GM18868 (cell line): ENCODE data around the gene PLIN4.
"Not testable (repeated sequence)": the region's sequence is repeated elsewhere in the genome, so short reads cannot be mapped to it uniquely, and the experiment has no call there.

Experiments
- ATAC-seq: cut with Tn5 transposase; IDR thresholded peaks from one replicate; pipeline ENCODE4 v1.9.1; 2021; ENCODE audit warnings: mild to moderate bottlenecking, moderate library complexity; ENCODE audit not compliant: unreplicated experiment

Gene PLIN4

DNA sequence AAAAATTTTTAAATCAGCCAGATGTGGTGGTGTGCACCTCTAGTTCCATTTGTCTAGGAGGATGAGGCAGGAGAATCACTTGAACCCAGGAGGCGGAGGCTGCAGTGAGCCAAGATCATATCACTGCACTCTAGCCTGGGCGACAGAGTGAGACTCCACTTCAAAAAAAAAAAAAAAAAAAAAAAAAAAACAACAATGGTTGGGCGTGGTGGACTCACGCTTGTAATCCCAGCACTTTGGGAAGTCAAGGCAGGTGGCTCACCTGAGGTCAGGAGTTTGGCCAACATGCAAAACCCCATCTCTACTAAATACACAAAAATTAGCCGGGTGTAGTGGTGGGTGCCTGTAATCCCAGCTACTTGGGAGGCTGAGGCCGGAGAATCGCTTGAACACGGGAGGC is 9.1 kb upstream of the PLIN4 start:
- not testable (repeated sequence) for ATAC-seq

DNA sequence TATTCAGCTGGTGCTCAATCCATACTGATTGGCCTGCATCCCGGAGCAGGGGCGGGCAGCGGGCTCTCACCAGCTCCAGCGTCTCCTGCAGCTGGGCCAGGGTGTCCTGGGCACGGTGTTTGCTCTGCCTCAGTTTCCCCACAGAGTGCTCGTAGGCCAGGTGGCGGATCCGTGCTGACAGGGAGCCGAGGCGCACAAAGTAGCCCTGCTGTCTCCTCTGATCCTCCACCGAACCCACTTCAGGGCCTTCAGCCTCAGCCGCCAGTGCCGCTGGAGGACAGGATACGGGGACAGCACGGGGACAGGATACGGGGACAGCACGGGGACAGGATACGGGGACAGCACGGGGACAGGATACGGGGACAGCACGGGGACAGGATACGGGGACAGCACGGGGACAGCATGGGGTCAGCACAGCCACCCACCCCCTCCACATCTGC is 7.3 kb upstream of the PLIN4 start:
- ATAC-seq: no peak

DNA sequence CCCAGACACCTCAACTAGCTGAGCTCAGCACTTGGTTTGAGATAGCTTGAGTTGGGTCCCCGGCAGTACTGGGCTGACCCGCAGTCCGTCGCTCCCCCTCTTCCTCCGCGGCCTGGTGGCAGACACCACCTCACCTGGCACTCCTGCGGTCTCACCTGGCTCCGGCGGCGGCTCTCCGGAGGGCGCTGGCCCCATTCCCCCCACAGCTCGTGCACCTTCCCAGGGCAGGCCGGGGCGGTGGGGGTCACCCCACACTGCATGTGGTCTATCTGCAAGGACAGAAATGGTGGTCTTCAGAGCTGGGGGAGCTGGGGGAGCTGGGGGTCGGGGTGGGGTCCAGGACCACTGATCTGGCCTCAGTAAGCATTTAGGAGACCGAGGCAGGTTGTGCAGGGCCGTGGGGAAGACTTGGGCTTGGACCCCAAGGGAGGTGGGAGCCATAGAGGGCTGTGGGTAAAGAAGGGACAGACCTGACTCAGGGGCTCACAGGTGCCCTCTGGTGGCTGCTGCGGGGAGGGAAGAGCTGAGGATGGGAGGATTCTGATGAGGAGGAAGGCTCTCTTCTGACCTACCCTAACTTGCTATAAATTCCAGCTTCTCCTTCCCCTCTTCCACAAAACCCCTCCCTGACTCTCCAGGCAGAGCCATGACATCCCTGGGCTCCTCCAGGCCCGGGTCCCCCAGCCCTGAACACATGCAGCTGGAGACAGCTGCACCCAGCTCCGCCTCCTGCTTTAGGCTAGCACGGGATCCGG is 6.7 kb upstream of the PLIN4 start:
- no peak for ATAC-seq

DNA sequence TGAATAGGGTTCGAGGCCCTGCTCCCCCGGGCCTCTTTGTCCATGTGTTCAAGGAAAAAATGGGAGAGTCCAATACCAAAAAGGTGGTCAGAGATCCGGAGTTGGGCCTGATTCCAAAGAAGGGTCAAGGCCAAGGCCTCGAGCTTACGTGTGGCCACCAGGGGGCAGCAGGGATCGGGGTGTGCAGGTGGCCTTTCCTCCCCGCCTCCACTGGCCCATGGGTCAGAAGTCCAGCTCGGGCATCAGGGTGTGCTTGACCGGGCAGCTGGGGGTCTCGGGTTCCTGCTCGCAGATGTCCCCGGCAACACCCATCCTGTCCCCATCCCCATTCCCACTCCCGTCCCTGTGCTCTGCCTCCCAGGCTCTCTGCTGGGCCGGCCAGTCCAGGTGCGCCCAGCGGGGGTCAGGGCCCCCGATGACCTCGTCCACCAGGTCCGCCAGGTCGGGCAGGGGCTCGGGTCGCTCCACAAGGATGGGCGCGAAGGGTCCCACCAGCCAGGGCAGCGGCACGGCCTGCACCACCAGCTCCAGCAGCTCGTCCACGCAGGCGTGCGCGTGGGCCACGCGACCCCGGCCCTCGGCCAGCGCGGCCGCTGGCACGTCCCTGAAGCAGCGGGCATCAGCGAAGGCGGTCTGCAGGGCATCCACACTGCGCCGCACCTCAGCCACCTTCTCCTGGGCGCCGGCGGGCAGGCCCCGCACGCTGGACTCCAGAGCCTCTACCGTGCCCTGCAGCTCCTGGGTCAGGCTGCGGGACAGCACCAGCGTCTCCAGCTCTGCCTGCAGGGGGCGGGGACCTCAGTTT is 5.2 kb upstream of the PLIN4 start:
- ATAC-seq: no peak

DNA sequence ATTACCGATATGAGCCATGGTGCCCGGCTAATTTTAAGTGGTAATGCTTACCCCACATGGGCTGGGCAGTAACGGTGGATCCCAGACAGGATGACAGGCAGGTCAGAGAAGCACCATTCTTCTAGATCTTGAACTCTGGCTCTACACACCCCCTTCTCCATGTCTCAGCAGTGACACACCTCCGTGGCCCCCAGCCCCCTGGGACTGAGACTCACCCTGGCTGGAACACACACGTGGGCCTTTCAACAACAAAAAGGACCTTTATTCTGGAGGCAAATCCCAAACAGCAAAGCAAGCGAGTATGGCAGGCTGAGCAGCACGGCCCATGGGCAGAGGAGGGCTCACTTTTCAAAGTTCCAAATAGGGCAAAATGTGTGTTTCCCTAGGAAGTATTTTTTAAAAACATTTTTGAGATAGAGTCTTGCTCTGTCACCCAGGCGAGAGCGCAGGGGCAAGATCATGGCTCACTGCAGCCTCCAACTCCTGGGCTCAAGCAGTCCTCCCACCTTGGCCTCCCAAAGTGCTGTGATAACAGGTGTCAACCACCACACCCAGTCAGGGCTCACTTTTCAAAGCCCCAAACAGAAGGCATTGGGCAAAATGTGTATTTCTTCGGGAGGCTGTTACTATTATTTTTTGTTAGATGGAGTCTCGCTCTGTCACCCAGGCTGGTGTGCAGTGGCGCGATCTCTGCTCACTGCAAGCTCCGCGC is 4.2 kb upstream of the PLIN4 start:
- no peak for ATAC-seq

DNA sequence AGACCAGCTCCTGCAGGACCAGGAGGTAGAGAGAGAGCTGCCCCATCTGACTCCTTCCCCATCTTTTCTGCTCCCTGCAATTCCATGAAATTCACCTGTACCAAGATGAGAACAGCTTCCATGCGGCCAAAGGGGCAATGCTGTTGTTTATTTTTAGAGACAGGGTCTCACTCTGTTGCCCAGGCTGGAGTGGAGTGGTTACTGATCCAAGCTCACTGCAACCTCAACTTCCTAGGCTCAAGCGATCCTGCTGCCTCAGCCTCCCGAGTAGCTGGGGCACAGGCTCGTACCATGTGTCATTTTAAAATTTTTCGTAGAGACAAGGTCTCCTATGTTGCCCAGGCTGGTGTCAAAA is 3.6 kb upstream of the PLIN4 start:
- ATAC-seq: no peak

DNA sequence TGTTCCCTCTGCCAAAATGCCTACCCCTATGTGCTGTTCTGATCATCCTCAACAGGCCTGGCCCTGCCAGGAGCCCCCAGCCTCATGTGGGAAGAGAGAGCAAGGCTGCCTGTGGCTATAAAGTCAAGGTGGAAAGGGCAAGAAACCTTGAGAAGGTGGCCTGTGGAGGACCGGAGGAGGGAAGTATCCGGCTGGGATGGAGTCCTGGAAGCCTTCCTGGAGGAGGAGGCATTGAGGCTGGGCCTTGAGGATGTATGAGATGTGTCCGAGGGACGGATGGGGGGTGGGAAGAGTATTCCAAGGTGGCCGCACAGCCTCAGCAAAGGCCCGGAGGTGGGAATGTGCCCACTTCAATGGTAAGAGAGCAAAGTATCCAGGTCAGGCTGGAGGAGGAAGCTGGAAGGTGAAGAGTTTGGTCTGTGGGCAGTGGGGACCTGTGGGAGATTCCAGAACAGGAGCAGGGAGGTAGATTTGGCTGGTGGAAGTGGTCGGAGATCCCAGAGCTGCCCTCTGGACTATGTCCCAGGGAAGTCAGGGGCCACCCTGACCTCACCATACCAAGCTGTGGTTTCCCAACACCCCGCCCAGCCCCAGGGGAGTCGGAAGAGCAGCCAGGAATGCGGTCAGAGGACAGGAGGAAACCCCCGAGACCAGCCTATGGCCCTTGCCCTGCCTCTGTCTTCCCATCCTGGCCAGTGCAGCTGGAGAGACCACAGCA is 3.0 kb upstream of the PLIN4 start:
- no peak for ATAC-seq

DNA sequence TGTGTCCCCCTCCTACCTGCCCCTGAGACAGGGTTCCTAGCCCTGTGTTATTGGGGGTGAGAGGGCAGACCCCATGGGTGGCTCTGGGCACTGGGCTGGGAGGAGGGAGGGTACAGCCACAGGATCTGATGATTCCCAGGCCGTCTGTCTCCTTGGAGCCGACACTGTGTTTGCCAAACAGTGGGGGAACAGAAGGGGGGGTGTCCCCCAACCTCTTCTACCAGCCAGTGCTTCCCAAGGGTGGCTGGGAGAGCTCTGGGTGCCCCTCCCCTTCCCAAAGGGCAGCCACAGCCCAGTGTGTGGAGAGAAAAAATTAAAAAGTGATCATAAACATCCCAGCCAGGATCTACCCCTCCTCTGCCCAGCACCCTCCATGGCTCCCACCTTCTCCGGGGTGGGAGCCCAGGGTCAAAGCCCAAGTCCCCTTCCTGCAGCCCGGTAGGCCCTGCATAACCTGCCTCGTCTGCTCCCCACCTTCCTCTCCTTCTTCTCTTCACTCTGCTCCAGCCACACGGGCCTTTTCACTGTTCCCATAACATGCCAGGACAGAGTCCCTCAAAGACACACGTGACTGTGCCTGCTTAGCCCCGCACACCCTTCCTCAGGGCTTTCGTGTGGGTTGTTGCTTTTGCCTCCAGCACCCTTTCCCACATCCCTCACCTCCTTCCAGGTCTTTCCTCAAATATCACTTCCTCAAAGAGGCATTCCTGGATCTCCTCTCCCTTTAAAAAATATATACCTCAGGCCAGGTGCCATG is 1.4 kb upstream of the PLIN4 start:
- ATAC-seq: no peak

DNA sequence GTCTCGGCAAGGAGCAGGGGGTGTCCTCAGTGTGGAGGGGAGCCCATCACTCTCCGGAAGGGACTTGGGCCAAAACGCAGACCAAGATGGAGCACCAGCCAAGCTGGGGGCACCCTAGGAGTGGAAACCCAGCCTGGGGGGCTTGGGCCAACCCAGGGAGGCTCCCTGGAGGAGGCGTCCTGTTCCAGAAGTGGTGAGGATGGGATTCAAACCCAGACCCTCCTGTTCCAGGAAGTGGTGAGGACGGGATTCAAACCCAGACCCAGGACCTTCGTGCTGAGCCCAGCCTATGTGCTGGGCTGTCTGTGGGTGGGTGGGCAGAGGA is 848 bp upstream of the PLIN4 start:
- ATAC-seq: no peak

DNA sequence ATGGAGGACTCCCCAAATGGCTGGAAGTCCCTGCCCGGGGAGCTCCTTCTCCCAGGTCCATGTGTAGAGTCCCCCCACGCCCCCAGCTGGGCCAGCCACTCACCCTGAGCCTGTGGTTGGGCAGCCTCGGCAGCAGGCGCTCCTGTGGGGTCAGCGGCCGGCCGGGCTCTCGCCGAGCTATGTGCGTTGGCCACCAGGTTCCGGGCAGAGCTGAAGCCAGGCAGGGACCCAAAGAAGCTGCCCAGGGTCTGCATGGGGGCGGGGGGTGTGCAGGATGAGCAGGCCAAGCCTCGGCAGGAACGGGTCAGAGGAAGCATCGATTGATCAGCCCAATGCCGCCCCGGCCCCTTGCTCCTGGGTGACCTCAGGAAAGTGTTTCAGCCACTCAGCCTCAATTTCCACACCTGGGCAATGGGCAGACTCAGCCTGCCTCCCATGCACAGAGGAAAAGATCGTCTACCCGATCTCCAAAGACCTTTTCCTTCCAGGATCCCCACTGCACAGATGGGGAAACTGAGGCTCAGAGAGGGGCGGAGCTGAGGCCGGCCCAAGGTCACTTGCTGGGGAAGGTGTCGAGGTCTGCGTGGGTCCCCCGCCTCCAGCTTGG is 732 bp downstream of the PLIN4 start:
- no peak for ATAC-seq

DNA sequence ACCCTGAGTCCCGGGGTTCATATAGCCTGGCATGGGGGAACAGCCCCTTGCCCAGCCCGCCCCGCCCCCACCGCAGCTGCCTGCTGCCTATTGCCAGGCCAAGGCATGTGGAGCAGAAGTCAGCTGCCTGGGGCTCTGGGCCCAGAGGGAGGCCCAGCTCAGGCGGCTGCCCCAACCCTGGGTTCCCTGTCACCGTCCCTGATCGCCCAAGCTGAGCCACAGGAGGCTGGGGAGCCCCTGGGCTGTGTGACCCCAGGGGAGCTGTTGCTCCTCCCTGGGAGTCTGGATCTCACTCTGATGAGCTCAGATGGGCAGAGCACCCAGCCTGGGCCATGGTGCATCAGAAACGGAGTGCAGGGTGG is 1.4 kb downstream of the PLIN4 start:
- no peak for ATAC-seq

DNA sequence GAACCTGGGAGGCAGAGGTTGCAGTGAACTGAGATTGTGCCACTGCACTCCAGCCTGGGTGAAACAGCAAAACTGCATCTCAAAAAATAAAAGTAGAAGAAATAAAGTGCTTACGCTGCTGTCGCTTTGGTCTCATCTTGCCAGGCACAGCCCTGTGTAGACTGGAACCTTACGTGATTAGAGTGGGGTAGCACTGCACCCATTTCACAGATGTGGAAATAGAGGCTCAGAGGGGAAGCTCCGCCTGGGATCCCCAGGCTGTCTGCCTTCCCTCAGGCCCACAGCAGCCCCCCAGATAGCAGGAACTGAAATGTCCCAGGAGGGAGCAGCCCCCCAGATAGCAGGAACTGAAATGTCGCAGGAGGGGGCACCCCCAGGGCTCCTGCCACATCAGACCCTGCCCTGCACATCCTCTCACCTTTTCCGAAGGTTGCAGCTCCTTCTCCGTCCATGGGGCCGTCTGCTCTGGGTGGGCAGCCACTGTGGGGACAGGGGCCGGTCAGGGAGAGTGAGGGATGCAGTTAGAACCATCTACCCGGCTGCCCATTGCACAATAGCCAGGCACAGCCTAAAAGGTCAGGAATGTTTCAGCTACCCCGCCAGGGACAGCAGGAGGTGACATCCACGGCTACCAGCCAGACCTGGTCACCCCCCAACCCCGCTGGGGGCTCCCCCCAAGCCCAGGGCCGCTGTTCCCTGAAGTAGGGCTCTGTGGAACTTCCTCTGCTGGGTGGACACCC is 1.9 kb downstream of the PLIN4 start:
- no peak for ATAC-seq

DNA sequence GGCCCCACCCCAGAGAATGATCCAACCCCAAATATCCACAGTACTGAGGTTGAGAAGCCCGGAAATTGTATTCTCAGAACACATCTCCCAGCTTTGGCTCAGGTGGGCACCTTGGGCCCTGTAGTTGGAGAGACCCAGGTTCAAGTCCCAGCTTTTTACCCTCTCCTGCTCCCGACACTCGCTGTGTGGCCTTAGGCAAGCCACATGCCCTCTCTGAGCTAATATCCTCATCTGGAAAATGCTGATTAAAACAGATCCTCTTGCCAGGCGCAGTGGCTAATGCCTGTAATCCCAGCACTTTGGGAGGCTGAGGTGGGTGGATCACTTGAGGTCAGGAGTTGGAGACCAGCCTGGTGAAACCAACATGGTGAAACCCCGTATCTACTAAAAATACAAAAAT is 2.6 kb downstream of the PLIN4 start:
- ATAC-seq: no peak

DNA sequence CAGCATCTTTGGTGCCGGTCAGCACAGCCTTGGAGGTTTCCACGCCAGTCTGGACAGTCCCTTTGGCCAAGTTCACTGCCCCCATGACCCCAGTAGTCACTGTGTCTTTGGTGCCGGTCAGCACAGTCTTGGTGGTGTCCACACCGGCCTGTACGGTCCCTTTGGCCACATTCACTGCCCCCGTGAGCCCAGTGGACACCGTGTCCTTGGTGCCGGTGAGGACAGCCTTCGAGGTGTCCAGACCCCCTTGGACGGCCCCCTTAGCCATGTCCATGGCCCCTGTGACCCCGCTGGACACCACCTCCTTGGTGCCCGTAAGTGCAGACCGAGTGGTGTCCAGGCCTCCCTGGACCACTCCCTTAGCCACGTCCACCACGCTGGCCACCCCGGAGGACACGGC is 5.0 kb downstream of the PLIN4 start:
- ATAC-seq: no peak

DNA sequence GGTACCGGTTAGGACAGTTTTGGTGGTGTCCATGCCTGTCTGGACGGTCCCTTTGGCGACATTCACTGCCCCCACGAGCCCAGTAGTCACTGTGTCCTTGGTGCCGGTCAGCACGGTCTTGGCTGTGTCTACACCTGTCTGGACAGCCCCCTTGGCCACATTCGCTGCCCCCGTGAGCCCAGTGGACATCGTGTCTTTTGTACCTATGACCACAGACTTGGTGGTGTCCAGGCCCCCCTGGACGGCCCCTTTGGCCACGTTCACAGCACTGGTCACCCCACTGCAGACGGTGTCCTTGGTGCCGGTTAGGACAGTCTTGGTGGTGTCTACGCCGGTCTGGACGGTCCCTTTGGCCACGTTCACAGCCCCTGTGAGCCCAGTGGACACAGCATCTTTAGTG is 6.2 kb downstream of the PLIN4 start:
- no peak for ATAC-seq

DNA sequence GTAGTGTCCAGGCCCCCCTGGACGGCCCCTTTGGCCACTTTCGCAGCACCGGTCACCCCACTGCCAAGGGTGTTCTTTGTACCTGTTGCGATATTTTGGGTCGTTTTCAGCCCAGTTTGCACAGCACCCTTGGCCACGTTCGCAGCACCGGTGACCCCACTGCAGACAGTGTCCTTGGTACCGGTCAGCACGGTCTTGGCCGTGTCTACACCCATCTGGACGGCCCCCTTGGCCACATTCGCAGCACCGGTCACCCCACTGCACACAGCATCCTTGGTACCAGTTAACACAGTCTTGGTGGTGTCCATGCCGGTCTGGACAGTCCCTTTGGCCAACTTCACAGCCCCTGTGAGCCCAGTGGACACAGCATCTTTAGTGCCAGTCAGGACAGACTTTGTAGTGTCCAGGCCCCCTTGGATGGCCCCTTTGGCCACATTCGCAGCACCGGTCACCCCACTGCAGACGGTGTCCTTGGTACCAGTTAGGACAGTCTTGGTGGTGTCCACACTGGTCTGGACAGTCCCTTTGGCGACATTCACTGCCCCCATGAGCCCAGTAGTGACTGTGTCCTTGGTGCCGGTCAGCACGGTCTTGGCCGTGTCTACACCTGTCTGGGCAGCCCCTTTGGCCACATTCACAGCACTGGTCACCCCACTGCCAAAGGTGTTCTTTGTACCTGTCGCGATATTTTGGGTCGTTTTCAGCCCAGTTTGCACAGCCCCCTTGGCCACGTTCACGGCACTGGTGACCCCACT is 6.8 kb downstream of the PLIN4 start:
- ATAC-seq: no peak

DNA sequence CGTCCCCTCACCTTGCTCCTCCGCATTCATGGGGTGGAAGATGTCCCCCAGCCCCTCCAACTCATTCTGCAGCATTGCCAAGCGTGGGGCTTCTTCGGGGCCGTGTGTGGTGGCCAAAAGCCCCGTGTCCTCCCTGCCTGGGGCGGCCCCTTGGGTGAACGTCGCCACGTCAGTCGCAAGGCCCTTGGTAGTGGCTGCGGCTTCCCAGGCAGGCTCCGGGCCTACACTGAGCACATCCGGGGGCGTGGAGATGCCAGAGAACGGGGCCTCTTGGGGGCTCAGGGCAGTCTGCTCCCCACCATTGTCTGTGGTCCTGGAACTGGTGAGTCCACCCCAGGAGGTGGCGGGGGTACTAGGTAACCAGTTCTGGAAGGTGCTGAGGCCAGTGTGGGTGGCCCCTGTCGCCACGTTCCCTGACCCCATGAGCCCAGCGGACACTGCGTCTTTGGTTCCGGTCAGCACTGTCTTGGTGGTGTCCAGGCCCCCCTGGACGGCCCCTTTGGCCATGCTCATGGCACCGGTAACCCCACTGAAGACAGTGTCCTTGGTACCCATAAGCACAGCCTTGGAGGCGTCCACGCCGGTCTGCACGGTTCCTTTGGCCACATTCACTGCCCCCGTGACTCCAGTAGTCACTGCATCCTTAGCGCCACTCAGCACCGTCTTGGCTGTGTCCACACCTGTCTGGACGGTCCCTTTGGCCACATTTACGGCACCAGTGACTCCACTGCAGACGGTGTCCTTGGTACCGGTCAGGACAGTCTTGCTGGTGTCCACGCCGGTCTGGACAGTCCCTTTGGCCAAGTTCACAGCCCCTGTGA is 7.6 kb downstream of the PLIN4 start:
- no peak for ATAC-seq

DNA sequence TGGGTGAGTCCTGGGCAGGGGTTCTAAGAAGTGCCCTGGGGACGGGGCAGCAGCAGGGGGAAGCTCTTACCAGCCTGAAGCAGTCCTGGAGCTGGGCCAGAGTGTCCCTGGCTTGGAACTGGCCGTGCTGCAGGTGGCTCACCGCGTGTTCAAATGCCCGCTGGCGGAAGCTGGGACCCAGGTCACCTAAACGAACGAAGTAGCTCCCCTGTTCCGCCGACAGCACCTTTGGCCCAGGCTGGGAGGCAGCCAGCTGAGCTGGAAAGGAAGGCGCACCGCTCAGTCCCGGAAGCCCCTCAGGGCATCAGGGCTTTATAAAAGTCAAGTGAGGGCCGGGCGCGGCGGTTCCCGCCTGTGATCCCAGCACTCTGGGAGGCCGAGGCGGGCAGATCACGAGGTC is 9.6 kb downstream of the PLIN4 start:
- ATAC-seq: no peak
